Small intestine (tissue), 4 donors: ENCODE measurements around the gene L3MBTL2. TPM values are rescaled to one million over a fixed set of nuclear protein-coding genes. Genes with fewer than 3 reads are reported as not detected.

Experiments used
- polyA plus RNA-seq, 4 donors: library from polyadenylated mRNA; stranded (reverse) in 3 of 4; unstranded in 1 of 4; fragments of 200-250 nt in 3 of 4; fragments of 120-200 nt in 1 of 4; gene quantifications; one replicate each; pipeline versions ENCODE4 v1.2.1 to v1.2.3, GENCODE V29; 2013
- donor health status: healthy with polysubstance abuse.
- donor health status: Bipolar disorder and iron deficiency.
- donor health status: healthy.

L3MBTL2 gene
- polyA plus RNA-seq, 4 donors = 10.1 to 16.2 (median 13.4) TPM

Other genes starting within 250 kb of the L3MBTL2 start
- 10 to 100 TPM in 2 of 4 donors, 1 to 10 TPM in 2; 6.9 to 54.7 (median 12.3) TPM for gene EP300, start 112.7 kb upstream of the L3MBTL2 start, polyA plus RNA-seq
- 1 to 10 TPM in 2 of 4 donors, under 1 TPM in 1, not detected in 1; 0.54 to 2.3 (median 1.4) TPM for gene CHADL, start 35.6 kb downstream of the L3MBTL2 start, polyA plus RNA-seq
- 10 to 100 TPM; 27.5 to 62.3 (median 34.0) TPM for gene RANGAP1, start 80.9 kb downstream of the L3MBTL2 start, polyA plus RNA-seq
- 10 to 100 TPM; 14.6 to 53.5 (median 33.4) TPM for gene ZC3H7B, start 96.2 kb downstream of the L3MBTL2 start, polyA plus RNA-seq
- 10 to 100 TPM in 2 of 4 donors, 1 to 10 TPM in 2; 6.1 to 11.8 (median 9.4) TPM for gene TEF, start 176.6 kb downstream of the L3MBTL2 start, polyA plus RNA-seq
- 10 to 100 TPM; 15.1 to 63.9 (median 26.5) TPM for gene TOB2, start 241.5 kb downstream of the L3MBTL2 start, polyA plus RNA-seq